Body of pancreas (tissue), 4 donors: ENCODE data around the gene KCND3. TPM values are rescaled to one million over a fixed set of nuclear protein-coding genes. Genes with fewer than 3 reads are reported as not detected.

Source experiments
- ATAC-seq: fragments of 150-250 bp; one replicate; pipeline ENCODE4 v1.9.1; 2016
- DNase-seq, 4 donors: peaks; one replicate each; pipeline ENCODE4 v3.0.0-alpha.2; 2019
- H3K27ac ChIP-seq, 4 donors: fragments of 200-600 bp; sonication (generic); 1 replicate in 3 of 4; 2 replicates in 1 of 4; pipeline versions ENCODE4 v1.5.1 to v1.6.1; 2016 to 2019; ENCODE audit warnings: mild to moderate bottlenecking in 1 of 4, mixed read lengths in 1 of 4, moderate library complexity in 1 of 4
- H3K27me3 ChIP-seq, 2 donors: fragments of 200-600 bp; sonication (generic); one replicate each; pipeline ENCODE4 v1.6.0; 2016; ENCODE audit warnings: mild to moderate bottlenecking in 1 of 2
- H3K36me3 ChIP-seq, 2 donors: fragments of 200-600 bp; sonication (generic); replicated peaks in 1 of 2; 2 replicates each; pipeline ENCODE4 v1.5.1; 2016; ENCODE audit warnings: low read depth in 2 of 2; ENCODE audit not compliant: insufficient read depth in 1 of 2
- H3K4me1 ChIP-seq: fragments of 200-600 bp; sonication (generic); one replicate; pipeline ENCODE4 v1.6.0; 2016
- H3K4me3 ChIP-seq, 2 donors: fragments of 200-600 bp; sonication (generic); 1 replicate in 1 of 2; 2 replicates in 1 of 2; pipeline ENCODE4 v1.5.1; 2016 to 2019
- H3K9me3 ChIP-seq, 3 donors: fragments of 200-600 bp; sonication (generic); 1 replicate in 2 of 3; 2 replicates in 1 of 3; pipeline ENCODE4 v1.5.1; 2016
- CTCF ChIP-seq, 7 experiments: fragments of 450-650 bp in 4 of 7; fragments of 200-600 bp in 3 of 7; sonication (generic) in 3 of 7; IDR thresholded peaks; one replicate each; pipeline ENCODE4 v1.5.1; 2016 to 2019; ENCODE audit warnings: antibody characterized with exemption in 7 of 7
- POLR2A ChIP-seq, 3 donors: fragments of 450-650 bp; IDR thresholded peaks; one replicate each; pipeline ENCODE4 v1.6.1; 2016; ENCODE audit warnings: antibody characterized with exemption in 3 of 3, mild to moderate bottlenecking in 2 of 3
- WGBS, 2 donors: methylation state at CpG; one replicate each; pipeline ENCODE4 v1.1.5; 2017; 5-methylcytosine and 5-hydroxymethylcytosine counted together
- intact Hi-C: fragments of 100-400 bp; cut with DNase I; formaldehyde crosslinking; loops from one replicate; pipeline ENCODE4 v1.15.1; 2023
- total RNA-seq, 2 donors: library from RNA; depleted of rRNA; stranded (reverse); fragments of >200 nt; gene quantifications; one replicate each; pipeline ENCODE4 v1.1.0, GENCODE V29; 2016

Gene KCND3
- total RNA-seq, 2 donors from 2014 or later, result 7.6 to 15.0 TPM

GRCh38 chr1:111873460-111874030, 115.9 kb downstream of the KCND3 start:
- H3K4me3 ChIP-seq, result no peak overlapping the region
- H3K27me3 ChIP-seq, result no peaks in the 10 kb centered on the region
- H3K9me3 ChIP-seq, result no peaks in the 10 kb centered on the region
- no peak overlapping the region for H3K27ac ChIP-seq
- TF ChIP-seq POLR2A (IDR thresholded peaks at IDR 0.05) (no peak), CTCF (IDR thresholded peaks at IDR 0.05) (no peak)
- ATAC-seq (no peak), DNase-seq (no peak)
- intact Hi-C loops, result no loop called here
- peaks cover 5% of the 10 kb centered on the region for H3K4me1 ChIP-seq
- 77 to 78% methylated on average over 5 of the region's 5 CpGs for WGBS, 2 donors
- no peaks in the 10 kb centered on the region for H3K36me3 ChIP-seq

GRCh38 chr1:111870181-111870580, 119.3 kb downstream of the KCND3 start:
- H3K9me3 ChIP-seq, result no peaks in the 10 kb centered on the region

GRCh38 chr1:111867868-111868440, 121.5 kb downstream of the KCND3 start:
- no peaks in the 10 kb centered on the region for H3K27me3 ChIP-seq
- intact Hi-C loops, result no loop called here
- H3K4me3 ChIP-seq, result no peak overlapping the region
- H3K27ac ChIP-seq, result no peak overlapping the region
- peaks cover 6% of the 10 kb centered on the region for H3K4me1 ChIP-seq
- TF ChIP-seq POLR2A (IDR thresholded peaks at IDR 0.05), result no peak
- no peak for TF ChIP-seq CTCF (IDR thresholded peaks at IDR 0.05)
- H3K9me3 ChIP-seq, result no peaks in the 10 kb centered on the region
- ATAC-seq, result no peak
- H3K36me3 ChIP-seq, result no peaks in the 10 kb centered on the region
- no peak for DNase-seq
- 73 to 76% methylated on average over 6 of the region's 6 CpGs for WGBS, 2 donors

More at GRCh38 chr1:111870181-111870580, 119.3 kb downstream of the KCND3 start:
- DNase-seq (no peak), ATAC-seq (no peak)
- no peaks in the 10 kb centered on the region for H3K27me3 ChIP-seq
- H3K4me3 ChIP-seq, result no peak overlapping the region
- WGBS, 2 donors, result 82 to 100% methylated on average over 1 of the region's 1 CpG
- no peaks in the 10 kb centered on the region for H3K4me1 ChIP-seq
- H3K36me3 ChIP-seq, result no peaks in the 10 kb centered on the region
- no peak overlapping the region for H3K27ac ChIP-seq
- TF ChIP-seq POLR2A (IDR thresholded peaks at IDR 0.05), result no peak
- no peak for TF ChIP-seq CTCF (IDR thresholded peaks at IDR 0.05)
- intact Hi-C loops, result no loop called here

GRCh38 chr1:111864862-111865261, 124.6 kb downstream of the KCND3 start:
- Histone ChIP-seq H3K9me3 (no peaks in the 10 kb centered on the region), H3K27me3 (no peaks in the 10 kb centered on the region), H3K4me1 (peaks cover 18% of the 10 kb centered on the region), H3K27ac (no peak overlapping the region), H3K36me3 (no peaks in the 10 kb centered on the region), H3K4me3 (no peak overlapping the region)
- TF ChIP-seq POLR2A (IDR thresholded peaks at IDR 0.05), result no peak
- no peak for TF ChIP-seq CTCF (IDR thresholded peaks at IDR 0.05)
- DNase-seq (no peak), ATAC-seq (no peak)
- intact Hi-C loops, result no loop called here
- 36 to 37% methylated on average over 3 of the region's 3 CpGs for WGBS, 2 donors

GRCh38 chr1:111863401-111863800, 126.1 kb downstream of the KCND3 start:
- TF ChIP-seq CTCF (IDR thresholded peaks at IDR 0.05) (no peak), POLR2A (IDR thresholded peaks at IDR 0.05) (no peak)
- intact Hi-C loops, result no loop called here
- Histone ChIP-seq H3K4me3 (no peak overlapping the region), H3K9me3 (no peaks in the 10 kb centered on the region), H3K4me1 (peaks cover 18% of the 10 kb centered on the region), H3K36me3 (no peaks in the 10 kb centered on the region), H3K27ac (peak overlapping the region in 1 of 4 donors; percentile 52), H3K27me3 (no peaks in the 10 kb centered on the region)
- no peak for ATAC-seq
- no peak for DNase-seq
- 58 to 70% methylated on average over 3 of the region's 3 CpGs for WGBS, 2 donors
